GM21529 (cell line): Measurements from ENCODE around the gene TBX20.
A peak's percentile ranks its signal among the peaks of the same experiment; 100 is the strongest.
"Not testable (repeated sequence)": the region's sequence is repeated elsewhere in the genome, so short reads cannot be mapped to it uniquely, and the experiment has no call there.

Source experiments
- ATAC-seq: cut with Tn5 transposase; IDR thresholded peaks from one replicate; pipeline ENCODE4 v1.9.1; 2021; ENCODE audit not compliant: unreplicated experiment

Gene TBX20

DNA sequence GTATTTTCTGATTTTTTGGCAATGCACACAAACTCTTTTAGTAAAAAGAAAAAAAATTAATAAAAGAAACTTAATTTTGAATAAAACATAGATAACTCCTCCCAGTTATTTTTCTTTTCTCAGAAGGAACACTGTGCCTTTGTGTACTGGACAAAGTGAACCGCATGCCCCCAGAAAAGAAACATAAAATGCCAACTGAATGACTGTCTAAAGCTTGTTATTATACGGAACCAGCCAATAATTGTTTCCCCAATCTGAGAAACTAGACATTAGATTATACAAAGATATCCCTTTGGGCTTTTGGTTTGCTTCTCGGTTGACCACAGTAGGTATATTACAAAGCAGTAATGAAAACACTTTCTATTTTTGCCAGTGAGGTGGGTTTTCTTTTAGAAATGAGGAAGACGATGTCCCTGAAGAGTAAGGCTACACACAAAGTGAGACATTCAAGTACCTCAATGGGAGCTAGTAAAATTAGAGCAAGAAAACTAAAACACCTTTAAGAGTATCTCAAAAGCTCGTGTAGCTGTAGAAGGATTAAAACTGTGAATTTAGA lies 25.3 kb downstream of the TBX20 start:
- ATAC-seq, result peak; percentile 67

DNA sequence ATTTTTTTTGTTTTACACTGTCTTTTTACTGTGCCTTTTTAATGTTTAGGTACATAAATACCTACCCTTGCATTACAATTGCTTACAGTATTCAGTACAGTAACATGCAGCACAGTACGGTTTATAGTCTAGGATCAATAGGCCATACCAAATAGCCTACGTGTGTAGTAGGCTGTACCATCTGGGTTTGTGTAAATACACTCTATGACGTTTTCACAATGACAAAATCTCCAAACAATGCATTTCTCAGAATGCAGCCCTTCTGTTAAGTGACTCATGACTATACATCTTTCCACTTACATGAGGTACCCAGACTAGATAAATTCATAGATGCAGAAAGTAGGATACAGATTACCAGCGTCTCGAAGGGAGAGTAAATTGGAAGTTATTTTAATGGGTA lies 26.5 kb downstream of the TBX20 start:
- ATAC-seq, result not testable (repeated sequence)

DNA sequence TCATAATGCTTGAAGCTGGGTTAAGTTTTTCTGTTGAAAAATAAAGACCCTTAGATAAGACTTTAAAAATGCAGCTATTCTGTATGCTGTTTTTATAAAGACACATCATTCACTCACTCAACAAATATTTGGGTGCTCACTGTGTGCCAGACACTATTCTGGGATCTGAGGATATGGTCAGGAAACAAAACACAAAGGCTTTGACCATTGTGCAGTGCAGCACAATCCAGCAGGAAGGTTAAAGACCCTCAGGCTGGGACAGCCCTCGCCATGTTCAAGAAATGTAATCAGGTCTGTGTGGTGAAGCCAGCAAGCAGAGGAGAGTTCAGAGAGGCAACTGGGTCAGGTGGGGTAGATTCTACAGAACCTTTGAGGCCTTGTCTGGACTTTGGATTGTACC lies 31.5 kb downstream of the TBX20 start:
- ATAC-seq, result not testable (repeated sequence)

DNA sequence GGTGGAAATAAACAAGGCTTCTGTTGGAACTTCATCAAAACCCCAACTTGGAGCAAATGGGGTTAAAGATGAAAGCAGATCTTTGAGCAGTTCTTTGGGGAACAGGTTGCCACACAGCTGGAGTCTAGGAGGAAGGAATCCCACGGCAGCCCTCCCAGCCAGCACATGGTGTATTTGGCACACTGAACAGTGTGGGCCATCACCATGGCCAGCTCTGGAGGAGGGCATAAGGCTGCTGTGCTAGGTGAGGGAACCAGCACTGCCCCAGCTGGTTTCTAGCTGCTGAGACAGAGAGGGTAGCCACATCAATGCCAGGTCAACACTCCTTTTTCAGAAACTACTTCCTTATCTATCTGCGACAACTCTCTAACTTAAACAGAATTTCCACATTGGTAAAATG lies 33.7 kb downstream of the TBX20 start:
- not testable (repeated sequence) for ATAC-seq

DNA sequence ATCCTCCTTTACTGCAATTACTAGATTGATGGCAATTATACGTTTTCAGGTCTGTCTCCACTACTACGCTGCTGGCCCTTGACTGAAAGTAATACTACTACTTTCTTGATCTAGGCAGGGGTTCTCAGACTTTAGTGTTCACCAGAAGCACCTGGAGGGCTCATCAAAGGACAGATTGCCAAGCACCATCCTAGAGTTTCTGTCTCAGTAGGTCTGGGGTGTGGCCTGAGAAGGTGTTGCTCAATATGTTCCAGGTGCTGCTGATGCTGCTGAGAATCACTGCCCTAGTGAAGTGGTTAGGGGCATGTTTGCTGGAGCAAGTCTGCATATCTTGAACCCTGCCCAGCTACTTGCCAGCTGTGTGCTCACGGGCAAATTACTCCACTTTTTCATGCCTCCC lies 37.9 kb downstream of the TBX20 start:
- not testable (repeated sequence) for ATAC-seq

DNA sequence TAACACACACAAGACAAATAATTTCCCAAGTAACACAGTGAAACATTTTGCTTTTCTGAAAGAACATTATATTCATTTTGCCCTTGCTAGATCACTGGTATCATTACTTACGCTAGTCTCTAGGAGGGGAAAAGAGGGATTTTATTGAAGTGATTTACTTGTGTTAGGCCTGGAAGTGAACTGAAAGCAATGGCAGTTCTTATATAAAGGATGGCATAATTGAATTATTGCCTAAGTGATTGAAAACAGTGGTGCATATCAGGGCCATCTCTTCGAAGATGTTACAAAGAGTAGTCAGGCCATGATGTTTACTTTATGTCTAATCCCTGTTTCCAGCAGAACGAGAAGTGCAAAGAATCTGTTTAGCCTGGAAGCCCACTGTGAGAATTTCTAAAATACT lies 38.8 kb downstream of the TBX20 start:
- ATAC-seq, result not testable (repeated sequence)

DNA sequence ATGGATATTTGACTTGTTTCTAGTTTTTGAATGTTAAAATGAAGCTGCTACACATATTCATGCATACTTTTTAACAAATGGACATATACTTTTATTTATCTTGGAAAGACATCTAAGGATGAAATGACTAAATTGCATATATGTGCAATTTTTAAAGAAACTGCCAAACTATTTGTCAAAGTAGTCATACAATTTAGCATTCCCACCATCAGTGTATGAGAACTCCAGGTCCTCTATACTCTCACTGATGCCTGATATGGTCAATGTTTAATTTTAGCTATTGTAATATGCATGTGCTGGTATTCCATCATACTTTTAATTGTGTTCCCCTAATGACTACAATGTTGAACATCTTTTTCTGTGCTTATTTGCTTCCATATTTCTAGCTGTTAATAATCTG lies 47.0 kb downstream of the TBX20 start:
- not testable (repeated sequence) for ATAC-seq

DNA sequence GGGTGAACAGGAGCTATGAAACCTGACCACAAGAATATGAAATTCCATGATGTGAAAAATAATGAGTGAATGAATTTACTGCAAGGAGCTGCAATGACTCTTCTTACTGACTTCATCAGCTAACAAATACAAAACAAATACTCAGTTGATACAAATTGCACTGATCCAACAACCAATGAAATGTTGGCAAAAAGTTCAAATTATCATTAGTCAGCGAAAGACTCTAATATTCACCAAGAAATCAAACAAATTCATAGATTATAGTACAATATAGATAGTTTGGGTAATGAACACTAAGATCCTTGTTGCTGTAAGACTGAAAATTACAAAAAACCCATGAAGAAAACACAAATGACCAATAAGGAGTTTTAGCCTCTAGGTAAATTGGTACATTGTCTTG lies 49.0 kb downstream of the TBX20 start:
- not testable (repeated sequence) for ATAC-seq

DNA sequence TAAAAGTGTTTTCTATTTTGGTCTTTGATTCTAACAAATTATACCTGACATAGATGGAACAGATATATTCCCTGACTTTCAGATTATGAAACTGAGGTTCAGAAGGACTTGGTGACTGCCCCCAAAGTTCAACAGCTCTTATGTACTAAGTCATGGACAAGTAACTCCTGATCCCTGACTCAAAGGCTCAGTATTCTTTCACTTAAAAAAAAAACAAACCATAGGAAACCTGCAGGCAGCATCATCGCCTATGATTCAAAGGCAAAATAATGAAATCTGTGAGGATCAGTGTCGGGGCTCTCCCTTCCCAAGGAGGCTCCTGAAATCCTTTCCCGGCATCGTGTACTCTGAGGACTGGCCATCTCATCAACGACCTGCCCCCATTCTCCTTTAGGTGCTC lies 49.9 kb downstream of the TBX20 start:
- ATAC-seq, result not testable (repeated sequence)

DNA sequence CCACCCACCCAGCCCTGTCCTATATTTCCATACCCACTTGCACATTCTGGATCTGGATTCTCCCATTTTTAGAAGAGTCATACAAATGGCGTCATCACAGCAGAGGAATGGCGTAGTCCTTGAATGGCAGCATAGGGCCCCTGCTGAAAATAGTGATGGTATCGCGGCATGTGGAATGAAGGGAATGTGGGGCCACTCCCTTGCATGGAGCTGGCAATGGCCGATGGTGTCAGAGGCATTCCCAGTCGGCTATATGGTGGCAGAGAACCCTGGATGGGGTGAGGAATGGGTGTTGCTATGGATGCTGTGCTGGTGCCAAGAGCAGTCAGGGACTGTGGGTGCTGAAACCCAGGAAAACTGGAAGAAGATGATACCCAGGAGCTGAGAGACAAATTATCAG lies 51.5 kb downstream of the TBX20 start:
- ATAC-seq, result not testable (repeated sequence)

DNA sequence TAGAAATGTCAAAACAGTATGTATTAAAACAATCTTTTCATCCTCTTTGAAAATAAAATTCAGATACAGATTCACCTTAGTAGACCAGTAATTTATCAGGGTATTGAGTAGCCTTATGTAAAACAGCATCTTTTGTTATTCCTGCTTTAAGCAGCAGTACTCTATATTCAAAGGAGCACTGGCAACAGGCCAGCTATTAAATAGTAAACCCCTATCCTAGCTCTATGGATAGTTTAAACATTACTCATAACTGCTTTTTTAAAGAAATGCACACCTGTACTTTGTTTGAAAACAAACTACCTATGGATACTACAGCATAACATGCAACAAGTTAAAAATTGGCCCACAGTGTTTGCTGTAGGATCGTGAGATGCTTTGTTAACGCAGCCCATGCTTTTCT lies 53.7 kb downstream of the TBX20 start:
- ATAC-seq, result not testable (repeated sequence)

DNA sequence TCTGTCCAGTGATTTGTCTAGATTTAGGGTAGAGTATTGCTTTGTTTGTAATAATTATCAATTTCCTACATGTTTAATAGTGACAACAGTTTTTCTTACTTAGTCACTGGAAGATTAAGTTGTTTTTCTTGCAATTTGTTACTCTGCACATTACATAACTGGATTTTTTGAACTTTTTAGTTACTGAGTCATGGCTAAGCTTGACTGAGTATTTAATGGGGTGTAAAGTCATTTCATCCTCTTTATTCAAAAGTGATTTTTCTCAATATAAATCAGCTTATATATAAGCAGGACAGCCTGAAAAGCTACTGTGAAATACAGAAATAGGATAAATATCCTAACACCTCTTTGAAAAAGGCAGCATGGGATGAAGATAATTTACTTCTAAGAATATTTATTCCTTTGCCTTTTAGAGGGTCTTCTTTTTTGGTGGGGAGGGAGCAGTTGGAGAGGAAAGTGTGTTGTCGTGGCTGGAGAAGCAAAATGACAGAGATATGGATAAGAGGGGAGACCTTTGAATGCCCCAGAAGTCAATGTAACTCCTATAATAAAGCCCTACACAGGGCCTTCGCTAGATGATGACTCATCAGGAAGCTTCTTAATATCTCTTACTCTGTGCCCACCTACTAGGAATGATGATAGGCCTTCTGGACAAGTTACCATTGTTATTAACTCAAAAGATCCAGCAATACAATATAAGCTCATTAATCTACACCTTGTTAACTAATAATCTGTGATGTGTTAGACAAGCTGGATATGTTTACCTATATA lies 55.3 kb downstream of the TBX20 start:
- ATAC-seq, result not testable (repeated sequence)

DNA sequence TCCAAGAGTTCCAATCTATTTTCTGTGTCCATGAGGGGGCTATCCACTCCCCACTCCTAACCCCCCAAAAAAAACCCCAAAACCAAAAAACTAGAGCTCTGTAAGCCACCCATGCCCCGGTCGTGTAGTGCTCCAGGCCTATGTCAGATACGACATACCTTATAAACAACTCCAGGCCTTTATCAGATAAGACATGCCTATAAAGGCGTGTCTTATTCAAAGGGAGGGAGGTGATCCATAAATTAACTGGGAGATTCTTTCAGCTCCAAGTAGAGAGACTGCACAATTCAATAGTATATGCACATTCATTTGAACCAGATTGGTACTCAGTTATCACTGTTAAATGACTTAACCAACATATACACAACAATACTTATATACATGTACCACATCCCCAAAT lies 62.3 kb downstream of the TBX20 start:
- ATAC-seq, result not testable (repeated sequence)

DNA sequence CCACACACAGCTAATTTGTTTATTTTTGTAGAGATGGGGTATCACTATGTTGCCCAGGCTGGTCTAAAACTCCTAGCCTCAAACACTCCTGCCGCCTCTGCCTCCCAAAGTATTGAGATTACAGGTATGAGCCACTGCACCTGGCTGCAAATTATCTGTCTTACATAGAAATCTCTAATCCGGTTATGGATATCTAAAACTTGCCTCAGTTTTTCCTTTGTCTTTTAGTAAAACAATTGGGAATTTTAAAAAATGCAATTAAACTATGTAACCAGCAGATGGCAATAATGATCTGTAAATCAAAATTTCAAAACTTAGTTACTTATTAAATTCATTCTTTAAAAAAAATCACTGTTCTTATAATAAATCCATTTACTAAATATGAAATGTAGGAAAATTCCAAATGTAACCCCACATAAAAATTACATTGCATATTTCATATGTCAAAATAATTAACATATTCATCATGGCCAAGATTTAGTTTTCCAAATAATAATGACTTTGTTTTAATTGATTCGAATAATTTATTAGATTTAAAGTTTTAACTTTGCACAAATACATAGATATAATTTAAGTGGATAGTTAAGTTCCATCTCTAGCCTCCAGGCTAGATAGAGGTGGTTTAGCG lies 63.6 kb downstream of the TBX20 start:
- not testable (repeated sequence) for ATAC-seq

DNA sequence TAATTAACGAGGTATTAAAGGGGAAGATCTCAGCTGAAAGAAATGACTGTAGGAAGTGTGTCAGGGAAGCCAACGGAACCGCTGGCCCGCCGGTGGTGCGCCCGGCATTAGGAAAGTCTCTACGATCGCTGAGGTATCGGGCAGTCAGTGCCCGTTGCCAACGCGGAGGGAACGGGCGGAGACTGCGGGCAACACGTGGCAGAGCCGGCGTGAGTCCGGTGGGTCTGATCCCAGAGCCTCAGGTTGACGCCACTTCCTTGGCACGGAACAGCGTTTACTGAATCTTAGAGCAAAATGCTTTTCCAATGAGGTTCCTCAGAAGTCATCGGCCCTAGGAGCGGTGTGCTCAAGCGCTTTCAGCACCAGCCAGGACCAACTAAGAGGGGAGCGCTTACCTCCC lies 67.1 kb downstream of the TBX20 start:
- not testable (repeated sequence) for ATAC-seq

DNA sequence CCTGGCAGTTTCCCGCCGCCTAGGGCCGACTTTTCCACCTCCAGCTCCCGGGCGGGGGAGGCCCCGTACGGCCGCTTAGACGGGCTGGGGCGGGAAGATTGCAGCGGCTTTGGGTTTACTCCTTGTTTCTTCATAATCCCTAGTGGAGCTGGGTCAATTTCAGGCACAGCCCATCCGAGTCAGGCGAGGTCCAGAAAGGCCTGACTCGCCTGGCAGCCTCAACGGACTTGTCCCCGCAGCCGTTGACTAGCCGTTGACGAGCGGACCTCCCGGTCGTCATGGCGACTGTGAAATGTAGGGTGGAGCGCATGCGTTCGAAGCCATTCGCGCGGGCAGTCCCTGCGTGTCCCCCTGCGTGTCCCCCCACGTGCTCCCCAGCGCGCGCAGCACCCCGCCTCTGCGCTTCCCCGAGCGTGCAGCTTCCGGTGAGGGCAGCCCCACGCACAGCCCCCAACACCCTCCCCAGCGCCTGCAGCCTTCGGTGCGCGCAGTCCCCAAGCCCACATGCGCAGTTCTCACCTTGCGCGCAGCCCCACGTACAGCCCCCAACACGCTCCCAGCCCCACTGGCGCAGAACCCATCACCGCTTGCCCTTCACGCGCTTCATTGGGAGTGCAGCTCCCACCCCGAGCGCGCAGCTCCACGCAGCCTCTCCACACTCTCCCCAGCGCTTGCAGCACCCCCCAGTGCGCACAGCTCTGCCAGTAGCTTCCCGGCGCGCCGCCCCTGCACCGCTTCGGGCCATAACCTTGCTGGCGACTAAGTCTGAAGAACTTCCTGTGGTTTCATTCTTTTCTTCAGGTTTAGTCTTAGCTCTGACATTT lies 67.8 kb downstream of the TBX20 start:
- ATAC-seq, result no peak

DNA sequence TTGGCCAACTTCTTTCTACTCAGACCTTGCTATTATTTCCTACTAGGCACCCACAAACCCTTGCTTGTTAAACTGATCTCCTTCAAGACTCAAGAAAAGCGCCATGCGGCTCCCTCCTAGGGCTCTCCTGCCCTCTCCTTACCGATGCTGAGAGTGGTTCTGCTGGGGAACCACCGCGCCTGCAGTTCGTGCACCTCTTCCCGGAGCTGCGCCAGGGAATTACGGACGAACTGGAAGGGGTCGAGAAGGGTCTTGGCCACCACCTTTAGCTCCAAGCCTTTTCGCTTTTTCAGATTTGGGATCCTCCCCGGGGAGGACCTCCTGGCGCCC lies 68.4 kb downstream of the TBX20 start:
- ATAC-seq, result not testable (repeated sequence)

DNA sequence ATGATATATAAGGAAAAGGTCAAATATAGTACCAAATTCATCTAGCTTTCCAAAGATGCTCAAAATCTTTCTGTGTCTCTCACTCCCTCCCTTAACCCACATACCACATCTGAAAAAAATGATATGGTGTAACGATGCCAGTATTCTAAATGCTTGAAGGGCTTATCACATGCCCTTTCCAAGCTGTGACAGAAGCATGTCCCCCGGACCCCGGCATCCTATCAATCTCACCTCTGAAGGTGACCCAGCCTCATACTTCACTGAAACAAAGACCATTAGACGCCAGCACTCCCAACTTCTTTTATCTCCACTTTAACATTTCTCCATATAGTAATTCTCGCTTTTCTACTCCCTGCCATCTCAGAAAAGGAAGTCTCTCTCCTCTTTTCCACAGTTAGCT lies 68.9 kb downstream of the TBX20 start:
- not testable (repeated sequence) for ATAC-seq

DNA sequence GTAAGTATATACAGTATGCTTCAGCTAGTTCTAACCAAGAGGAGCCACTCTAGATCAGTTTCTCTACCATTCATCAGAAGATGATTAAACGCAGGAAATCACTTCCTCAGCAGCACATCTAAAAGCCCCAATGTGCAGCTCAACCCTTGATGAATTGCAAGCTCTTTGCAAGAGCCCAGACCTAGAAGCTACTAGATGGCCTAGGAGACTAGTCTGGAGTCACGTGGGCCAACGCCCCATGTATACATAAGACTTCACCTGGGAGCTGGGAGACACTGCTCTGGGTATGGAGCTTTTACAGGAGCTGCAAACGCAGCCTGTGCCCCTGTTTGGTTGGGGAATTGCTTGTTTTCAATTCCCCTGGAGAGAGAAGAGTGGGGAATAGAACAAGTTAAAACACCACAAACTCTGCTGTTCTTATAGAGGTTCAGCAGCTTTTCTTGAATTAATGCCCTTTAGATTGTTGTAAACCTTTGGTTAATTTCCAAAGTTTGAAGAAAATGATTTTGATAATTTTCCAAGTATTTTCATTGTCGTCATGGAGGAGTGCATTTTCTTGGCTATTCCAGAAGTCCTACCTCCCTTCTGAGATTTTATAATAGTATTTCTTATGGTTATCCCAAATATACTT lies 69.9 kb downstream of the TBX20 start:
- ATAC-seq, result not testable (repeated sequence)

DNA sequence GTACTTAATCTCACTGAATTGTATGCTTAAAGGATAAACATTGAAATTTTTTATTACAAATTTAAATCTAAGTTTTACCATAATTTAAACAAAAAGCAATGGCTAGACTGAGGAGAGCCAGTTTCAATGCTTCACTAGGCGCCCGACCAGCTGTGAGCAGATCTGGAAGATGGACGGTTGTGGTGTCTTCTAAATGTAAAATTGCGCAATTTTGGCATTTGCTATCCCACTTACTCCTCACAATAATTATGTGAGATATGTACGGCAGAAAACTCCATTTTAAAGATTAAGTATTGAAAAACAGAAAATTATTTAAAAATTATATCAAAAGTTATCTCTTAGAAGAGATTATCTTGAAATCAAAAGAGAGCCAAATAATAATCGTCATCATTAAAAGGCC lies 73.2 kb downstream of the TBX20 start:
- not testable (repeated sequence) for ATAC-seq

DNA sequence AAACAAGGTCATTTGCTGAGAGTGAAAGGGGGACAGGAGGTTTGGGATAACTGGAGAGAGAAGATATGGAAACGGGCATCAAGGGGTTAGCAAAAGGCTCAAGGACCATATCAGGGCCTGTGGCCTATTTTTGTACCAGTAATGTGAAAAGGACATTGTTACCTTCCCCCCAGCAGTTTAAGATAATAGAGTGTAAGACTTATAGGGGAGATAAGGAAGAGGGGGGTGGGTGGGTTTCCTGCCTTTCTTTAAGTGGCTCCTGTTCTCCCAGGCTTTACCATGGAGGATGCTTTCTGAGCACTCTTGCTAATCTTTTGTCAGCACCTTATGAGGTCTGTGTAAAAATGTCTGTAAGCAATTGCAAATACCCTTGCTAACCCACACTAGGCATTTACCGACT lies 80.7 kb downstream of the TBX20 start:
- not testable (repeated sequence) for ATAC-seq
